HG02678 (cell line): ENCODE data around the gene LMO1.

Experiments
- ATAC-seq: cut with Tn5 transposase; IDR thresholded peaks from one replicate; pipeline ENCODE4 v1.9.1; 2021; ENCODE audit warnings: mild to moderate bottlenecking, moderate library complexity; ENCODE audit not compliant: unreplicated experiment

Gene LMO1

GRCh38 chr11:8266246-8267241, 2.9 kb upstream of the LMO1 start:
- ATAC-seq = no peak

GRCh38 chr11:8265681-8266241, 2.1 kb upstream of the LMO1 start:
- no peak for ATAC-seq

- no peak for ATAC-seq
These were observed 439 bp downstream of the LMO1 start for GRCh38 chr11:8263109-8263768.

- no peak for ATAC-seq
These were observed 1.0 kb downstream of the LMO1 start for GRCh38 chr11:8262552-8263108.

- ATAC-seq = no peak
These were observed 1.6 kb downstream of the LMO1 start for GRCh38 chr11:8261921-8262551.

GRCh38 chr11:8261291-8261690, 2.4 kb downstream of the LMO1 start:
- no peak for ATAC-seq

GRCh38 chr11:8260202-8260966, 3.3 kb downstream of the LMO1 start:
- ATAC-seq = no peak

- no peak for ATAC-seq
These were observed 4.2 kb downstream of the LMO1 start for GRCh38 chr11:8259306-8259959.

GRCh38 chr11:8258784-8259183, 4.9 kb downstream of the LMO1 start:
- no peak for ATAC-seq

GRCh38 chr11:8258289-8258688, 5.4 kb downstream of the LMO1 start:
- no peak for ATAC-seq

GRCh38 chr11:8257003-8257664, 6.5 kb downstream of the LMO1 start:
- no peak for ATAC-seq

- ATAC-seq = no peak
These were observed 7.2 kb downstream of the LMO1 start for GRCh38 chr11:8256271-8257002.

- ATAC-seq = no peak
These were observed 10.1 kb downstream of the LMO1 start for GRCh38 chr11:8253566-8253965.

- ATAC-seq = no peak
These were observed 10.7 kb downstream of the LMO1 start for GRCh38 chr11:8252946-8253345.

GRCh38 chr11:8252388-8252787, 11.3 kb downstream of the LMO1 start:
- no peak for ATAC-seq

GRCh38 chr11:8251616-8252295, 11.9 kb downstream of the LMO1 start:
- ATAC-seq = no peak

- ATAC-seq = no peak
These were observed 12.6 kb downstream of the LMO1 start for GRCh38 chr11:8250981-8251615.
